Measurements from ENCODE around the gene BMPR1B.

DNA sequence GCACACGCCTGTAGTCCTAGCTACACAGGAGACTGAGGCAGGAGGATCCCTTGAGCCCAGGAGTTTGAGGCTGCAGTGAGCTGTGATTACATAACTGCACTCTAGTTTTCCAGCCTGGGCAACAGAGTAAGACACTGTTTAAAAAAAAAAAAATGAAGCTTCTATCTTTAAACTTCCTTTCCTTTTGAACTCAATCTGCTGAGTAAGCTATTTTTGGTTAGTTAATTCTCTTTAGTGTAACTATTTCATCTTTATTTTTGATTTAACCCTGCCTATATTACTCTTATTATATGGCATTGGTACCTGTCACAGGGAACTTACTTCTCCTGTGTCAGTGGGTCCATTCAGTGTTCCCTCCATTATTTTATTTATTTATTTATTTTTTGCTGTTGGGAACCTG lies 160.8 kb downstream of the BMPR1B start:
- TF ChIP-seq POLR2A (IDR thresholded peaks at IDR 0.05) (no peak), CTCF (IDR thresholded peaks at IDR 0.05) (no peak)
